Suppressor macrophage treated with lipopolysaccharide for 1 hour (primary cell): ENCODE results near the gene JARID2.

Experiments
- DNase-seq, 3 donors: peaks; one replicate each; pipeline ENCODE4 v3.0.0-alpha.2; 2020 to 2022

JARID2 gene

DNA sequence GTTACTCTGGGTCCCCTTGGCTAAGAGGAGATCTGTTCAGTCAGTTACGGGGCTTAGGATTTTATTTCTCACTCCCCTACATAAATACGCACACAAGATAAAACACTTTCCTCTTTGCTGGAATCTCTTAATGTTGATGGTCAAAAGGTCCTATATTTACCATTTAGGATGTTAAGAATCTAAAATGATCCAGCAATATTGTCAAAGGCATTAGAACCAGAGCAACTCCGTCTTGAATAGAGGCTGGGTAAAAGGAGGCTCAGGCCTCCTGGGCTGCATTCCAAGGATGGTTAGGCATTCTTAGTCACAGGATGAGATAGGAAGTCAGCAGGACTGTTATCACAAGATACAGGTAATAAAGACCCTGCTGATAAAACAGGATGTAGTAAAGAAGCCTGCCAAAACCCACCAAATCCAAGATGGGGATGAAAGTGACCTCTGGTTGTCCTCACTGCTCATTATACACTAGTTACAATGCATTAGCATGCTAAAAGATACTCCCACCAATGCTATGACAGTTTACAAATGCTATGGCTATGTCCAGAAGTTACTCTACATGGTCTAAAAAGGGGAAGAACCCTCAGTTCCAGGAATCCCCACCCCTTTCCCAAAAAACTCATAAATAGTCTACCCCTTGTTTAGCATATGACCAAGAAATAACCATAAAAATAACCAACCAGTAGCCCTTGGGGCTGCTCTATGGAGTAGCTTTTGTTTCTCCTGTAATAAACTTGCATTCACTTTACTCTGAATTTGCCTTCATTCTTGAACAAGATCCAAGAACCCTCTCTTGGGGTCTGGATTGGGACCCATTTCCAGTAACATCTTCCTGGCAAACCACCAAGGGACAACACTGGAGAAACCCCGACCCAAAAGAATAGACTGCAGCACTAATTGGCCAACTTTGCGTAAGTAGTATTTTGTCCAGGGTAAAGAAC is 309.5 kb downstream of the JARID2 start:
- DNase-seq, result peak; percentile 23 to 58 (median 26)

DNA sequence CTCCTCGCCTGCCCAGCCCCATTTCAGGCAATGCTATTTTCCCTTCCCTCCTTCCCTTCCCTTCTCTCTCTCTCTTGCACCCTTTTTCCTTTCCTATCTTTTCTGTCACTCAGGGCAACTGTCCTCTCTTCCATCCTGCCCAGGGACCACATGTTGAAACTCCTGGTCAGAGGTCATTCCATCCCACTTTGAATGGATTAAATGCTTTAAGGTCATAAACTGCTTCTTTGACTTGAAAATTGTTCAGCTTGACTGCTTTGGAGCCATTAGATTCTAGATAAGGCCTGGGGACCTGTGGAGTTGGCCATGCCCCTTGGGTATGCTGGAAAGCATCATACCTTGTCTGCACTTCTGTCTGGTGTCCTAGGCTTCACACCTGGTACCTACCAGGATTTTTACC is 310.8 kb downstream of the JARID2 start:
- DNase-seq, result no peak

DNA sequence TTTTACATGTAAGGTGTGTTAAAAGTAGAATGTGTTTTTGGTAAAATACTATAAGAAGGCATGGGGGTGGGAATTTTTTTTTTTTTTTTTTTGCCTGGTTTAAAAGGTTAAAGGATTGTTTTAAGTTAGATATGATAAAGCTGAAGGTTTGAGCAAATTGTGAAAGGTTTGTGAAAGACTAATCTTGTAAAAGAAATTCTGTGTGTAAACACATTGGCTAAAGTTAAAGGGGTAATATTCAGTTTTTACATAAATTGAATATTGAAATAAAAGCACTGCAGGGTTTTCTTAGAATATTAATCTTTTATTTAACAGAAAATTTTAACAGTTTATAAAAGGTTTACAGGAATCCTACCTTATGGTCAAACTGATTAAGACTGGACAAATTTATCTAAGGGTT is 311.3 kb downstream of the JARID2 start:
- DNase-seq, result no peak

DNA sequence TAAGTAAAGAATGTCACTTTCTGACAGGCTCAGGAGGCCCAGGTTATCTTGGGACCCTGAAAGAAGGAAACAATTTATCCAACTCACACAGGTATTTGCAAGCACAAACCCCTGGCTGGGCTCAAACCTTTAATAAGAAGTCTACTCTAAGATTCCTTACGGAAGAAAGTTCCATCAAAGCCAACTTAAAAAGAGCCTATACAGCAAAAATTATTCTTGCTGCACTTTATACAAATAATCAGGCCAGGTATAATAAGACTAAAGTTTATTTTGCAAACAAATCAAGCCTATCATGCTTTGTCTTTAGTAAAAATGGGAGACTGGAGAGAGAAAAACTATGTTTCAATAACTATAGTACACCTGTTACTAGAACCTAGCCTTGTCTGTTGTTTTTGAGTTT is 314.8 kb downstream of the JARID2 start:
- DNase-seq, result no peak

DNA sequence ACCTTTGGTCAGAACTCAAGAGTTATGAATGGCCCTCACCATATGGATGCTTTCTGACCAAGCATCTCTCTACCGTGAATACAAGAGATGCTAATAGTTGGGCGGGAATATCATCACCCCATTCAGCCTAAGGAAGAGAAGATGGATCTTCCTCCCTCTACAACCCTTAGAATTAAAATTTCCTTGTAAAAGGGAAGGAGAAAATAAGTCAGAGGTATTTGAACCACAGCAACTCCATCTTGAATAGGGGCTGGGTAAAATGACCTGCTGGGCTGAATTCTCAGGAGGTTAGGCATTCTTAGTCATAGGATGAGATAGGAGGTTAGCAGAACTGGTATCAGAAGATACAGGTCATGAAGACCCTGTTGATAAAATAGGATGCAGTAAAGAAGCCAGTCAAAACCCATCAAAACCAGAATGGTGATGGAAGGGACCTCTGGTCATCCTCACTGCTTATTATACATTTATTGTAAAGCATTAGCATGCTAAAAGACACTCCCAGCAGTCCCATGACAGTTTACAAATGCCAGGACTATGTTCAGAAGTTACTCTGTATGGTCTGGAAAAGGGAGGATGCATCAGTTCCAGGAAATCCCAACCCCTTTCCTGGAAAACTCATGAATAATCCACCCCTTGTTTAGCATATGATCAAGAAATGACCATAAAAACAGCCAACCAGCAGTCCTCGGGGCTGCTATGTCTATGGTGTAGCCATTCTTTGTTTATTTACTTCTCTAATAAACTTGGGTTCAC is 315.8 kb downstream of the JARID2 start:
- DNase-seq, result no peak

DNA sequence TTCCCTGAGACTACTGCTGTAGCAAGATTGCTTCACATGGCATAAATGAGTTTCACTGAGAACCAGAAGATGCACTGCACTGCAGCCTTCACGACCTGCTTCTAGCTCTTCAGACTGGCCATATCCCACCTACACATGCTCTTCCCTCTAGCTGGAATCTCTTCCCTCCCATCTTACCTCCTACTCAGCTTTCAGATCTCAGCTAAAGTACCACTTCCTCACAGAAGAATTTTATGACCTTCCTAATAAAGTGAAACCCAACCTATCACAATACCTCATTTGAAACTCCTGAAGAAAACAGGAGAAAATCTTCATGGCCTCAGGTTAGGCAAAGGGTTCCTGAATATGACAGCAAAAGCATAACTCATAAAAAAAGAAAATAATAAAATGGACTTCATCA is 317.1 kb downstream of the JARID2 start:
- DNase-seq, result no peak

DNA sequence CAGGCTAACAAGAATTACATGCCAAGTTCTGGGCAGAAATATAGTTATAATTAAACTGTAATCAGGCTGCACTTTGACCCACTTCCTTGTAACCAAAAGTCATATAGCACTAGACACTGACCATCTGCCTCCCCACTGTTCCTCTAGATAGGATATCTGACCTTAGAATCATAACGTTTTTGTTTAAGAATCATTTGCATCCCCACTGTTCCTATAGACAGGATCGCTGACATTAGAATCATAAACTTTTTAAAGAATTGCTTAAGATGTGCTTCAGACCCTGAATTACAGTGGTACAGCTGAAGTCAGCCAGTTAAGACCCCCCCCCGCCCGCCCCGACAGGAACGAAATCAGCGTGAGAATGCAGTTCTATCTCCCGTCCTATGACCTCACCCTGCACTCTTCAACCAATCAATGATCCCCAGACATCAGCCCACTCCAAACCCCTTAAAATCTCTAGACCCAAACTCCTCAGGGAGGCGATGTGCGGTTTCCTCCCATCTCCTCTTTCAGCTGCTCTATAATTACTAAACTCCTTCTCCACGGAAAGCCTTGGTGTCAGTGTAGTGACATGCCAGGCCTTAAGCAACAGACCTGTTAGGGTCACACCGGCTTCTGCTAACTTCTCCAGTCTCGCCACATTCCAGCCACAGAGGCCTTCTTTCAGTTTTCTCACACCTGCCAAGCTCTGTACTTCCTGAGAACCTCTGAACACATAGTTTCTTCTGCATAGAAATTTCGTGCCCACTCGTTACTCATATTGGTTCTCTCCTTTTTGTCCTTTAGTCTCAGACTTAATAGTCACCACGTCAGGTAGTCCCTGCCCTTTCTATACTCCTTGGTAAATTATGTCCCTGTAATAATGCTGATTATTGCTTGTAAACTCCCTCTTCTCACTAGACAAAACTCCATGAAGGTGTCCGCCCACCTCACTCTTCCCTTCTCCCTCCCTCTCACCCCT is 323.4 kb downstream of the JARID2 start:
- no peak for DNase-seq

DNA sequence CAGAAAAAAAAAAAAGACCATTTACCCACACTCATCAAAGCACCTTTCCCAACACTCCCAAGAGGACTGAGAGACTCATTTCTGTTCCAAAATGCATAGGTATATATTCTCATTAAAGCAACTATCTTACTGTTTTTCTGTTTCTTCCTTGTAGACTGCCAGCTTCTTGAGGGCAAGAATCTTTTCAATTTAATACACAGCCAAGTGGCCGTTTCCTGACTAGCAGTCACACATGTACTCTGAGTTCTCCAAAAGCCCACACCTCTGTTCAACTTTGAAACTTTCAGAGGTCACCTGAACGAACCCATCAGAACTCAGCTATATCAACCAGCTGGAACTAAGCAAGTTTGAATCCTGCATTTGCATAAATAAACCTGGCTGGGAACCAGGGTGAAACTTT is 324.3 kb downstream of the JARID2 start:
- no peak for DNase-seq
